ENCODE results near the gene HABP4. TPM values are rescaled to one million over a fixed set of nuclear protein-coding genes. Genes with fewer than 3 reads are reported as not detected.

The HABP4 gene
- total RNA-seq, 2 experiments from 2014 or later, result 7.3 to 7.9 TPM

- no peak for DNase-seq
- Mint-ChIP-seq H3K36me3 (ENCODE audit: low read depth) (no peaks in the 10 kb centered on the region), H3K27ac (no peak overlapping the region), H3K9me3 (no peaks in the 10 kb centered on the region), H3K4me1 (ENCODE audit: low read depth) (peaks cover 20% of the 10 kb centered on the region), H3K4me3 (no peak overlapping the region), H3K27me3 (ENCODE audit: low read depth) (no peaks in the 10 kb centered on the region)
- CTCF ChIA-PET, result no interaction called here
- intact Hi-C loops (cut with micrococcal nuclease), result no loop called here
Measured at GRCh38 chr9:96519095-96519494, 69.1 kb downstream of the HABP4 start.

- Mint-ChIP-seq H3K27ac (no peak overlapping the region), H3K9me3 (no peaks in the 10 kb centered on the region), H3K36me3 (ENCODE audit: low read depth) (no peaks in the 10 kb centered on the region), H3K4me1 (ENCODE audit: low read depth) (peaks cover 20% of the 10 kb centered on the region), H3K4me3 (no peak overlapping the region), H3K27me3 (ENCODE audit: low read depth) (no peaks in the 10 kb centered on the region)
- no peak for DNase-seq
- intact Hi-C loops (cut with micrococcal nuclease), result no loop called here
- CTCF ChIA-PET, result no interaction called here
Measured at GRCh38 chr9:96519787-96520186, 69.8 kb downstream of the HABP4 start.

- Mint-ChIP-seq H3K4me3 (no peak overlapping the region), H3K9me3 (no peaks in the 10 kb centered on the region), H3K4me1 (ENCODE audit: low read depth) (peaks cover 20% of the 10 kb centered on the region), H3K36me3 (ENCODE audit: low read depth) (no peaks in the 10 kb centered on the region), H3K27ac (no peak overlapping the region), H3K27me3 (ENCODE audit: low read depth) (no peaks in the 10 kb centered on the region)
- DNase-seq, result peak; percentile 13
- intact Hi-C loops (cut with micrococcal nuclease), result no loop called here
- CTCF ChIA-PET, result no interaction called here
Measured at GRCh38 chr9:96522366-96522765, 72.4 kb downstream of the HABP4 start.

- CTCF ChIA-PET, result interaction anchor here (0.6 kb wide), 1 partner anchor 68 kb away, joined by 6 read pairs; no protein-coding TSS in a partner anchor
- H3K36me3 Mint-ChIP-seq (ENCODE audit: low read depth), result no peaks in the 10 kb centered on the region
- H3K9me3 Mint-ChIP-seq, result no peaks in the 10 kb centered on the region
- no peak overlapping the region for H3K27ac Mint-ChIP-seq
- intact Hi-C loops (cut with micrococcal nuclease), result no loop called here
- H3K4me3 Mint-ChIP-seq, result no peak overlapping the region
- H3K4me1 Mint-ChIP-seq (ENCODE audit: low read depth), result peaks cover 20% of the 10 kb centered on the region
- H3K27me3 Mint-ChIP-seq (ENCODE audit: low read depth), result no peaks in the 10 kb centered on the region
- DNase-seq, result no peak
Measured at GRCh38 chr9:96523374-96523773, 73.4 kb downstream of the HABP4 start.

GRCh38 chr9:96524045-96524444 is 74.1 kb downstream of the HABP4 start:
- intact Hi-C loops (cut with micrococcal nuclease), result no loop called here
- Mint-ChIP-seq H3K9me3 (no peaks in the 10 kb centered on the region), H3K4me3 (no peak overlapping the region), H3K27ac (no peak overlapping the region), H3K4me1 (ENCODE audit: low read depth) (peaks cover 20% of the 10 kb centered on the region), H3K36me3 (ENCODE audit: low read depth) (no peaks in the 10 kb centered on the region), H3K27me3 (ENCODE audit: low read depth) (no peaks in the 10 kb centered on the region)
- no peak for DNase-seq
- CTCF ChIA-PET, result interaction anchor here (0.6 kb wide), 1 partner anchor 22 kb away, joined by 5 read pairs; no protein-coding TSS in a partner anchor

GRCh38 chr9:96524764-96525163 is 74.8 kb downstream of the HABP4 start:
- H3K36me3 Mint-ChIP-seq (ENCODE audit: low read depth), result no peaks in the 10 kb centered on the region
- H3K9me3 Mint-ChIP-seq, result no peaks in the 10 kb centered on the region
- intact Hi-C loops (cut with micrococcal nuclease), result no loop called here
- CTCF ChIA-PET, result no interaction called here
- no peak for DNase-seq
- no peak overlapping the region for H3K27ac Mint-ChIP-seq
- H3K4me3 Mint-ChIP-seq, result no peak overlapping the region
- no peaks in the 10 kb centered on the region for H3K27me3 Mint-ChIP-seq (ENCODE audit: low read depth)
- peaks cover 20% of the 10 kb centered on the region for H3K4me1 Mint-ChIP-seq (ENCODE audit: low read depth)

- CTCF ChIA-PET, result no interaction called here
- H3K27ac Mint-ChIP-seq, result no peak overlapping the region
- no peaks in the 10 kb centered on the region for H3K27me3 Mint-ChIP-seq (ENCODE audit: low read depth)
- peaks cover 1% of the 10 kb centered on the region for H3K36me3 Mint-ChIP-seq (ENCODE audit: low read depth)
- no peak for DNase-seq
- H3K4me1 Mint-ChIP-seq (ENCODE audit: low read depth), result no peaks in the 10 kb centered on the region
- H3K4me3 Mint-ChIP-seq, result no peak overlapping the region
- H3K9me3 Mint-ChIP-seq, result no peaks in the 10 kb centered on the region
- intact Hi-C loops (cut with micrococcal nuclease), result no loop called here
Measured at GRCh38 chr9:96532173-96532572, 82.2 kb downstream of the HABP4 start.

GRCh38 chr9:96540106-96540505 is 90.1 kb downstream of the HABP4 start:
- CTCF ChIA-PET, result no interaction called here
- intact Hi-C loops (cut with micrococcal nuclease), result no loop called here
- Mint-ChIP-seq H3K4me3 (no peak overlapping the region), H3K4me1 (ENCODE audit: low read depth) (no peaks in the 10 kb centered on the region), H3K9me3 (no peaks in the 10 kb centered on the region), H3K27me3 (ENCODE audit: low read depth) (no peaks in the 10 kb centered on the region), H3K27ac (no peak overlapping the region), H3K36me3 (ENCODE audit: low read depth) (peaks cover 4% of the 10 kb centered on the region)
- no peak for DNase-seq

Other genes with a start within 250 kb of the HABP4 start
- not detected for gene HSD17B3, start 148.0 kb upstream of the HABP4 start, total RNA-seq
- 1 to 10 TPM in 1 of 2 experiments, under 1 TPM in 1; 0.91 to 1.1 TPM for gene SLC35D2, start 66.5 kb upstream of the HABP4 start, total RNA-seq
- gene ZNF367, start 31.8 kb upstream of the HABP4 start, total RNA-seq, result 10 to 100 TPM; 35.8 to 36.1 TPM
- gene CDC14B, start 169.7 kb downstream of the HABP4 start, total RNA-seq, result under 1 TPM; 0.62 to 0.89 TPM
- 1 to 10 TPM; 4.0 to 4.8 TPM for gene PRXL2C, start 205.1 kb downstream of the HABP4 start, total RNA-seq